Measurements from ENCODE around the gene MBOAT2.

- TF ChIP-seq CTCF (conservative IDR thresholded peaks at IDR 0.05; ENCODE audit: low read depth, low read length) (no peak), EZH2 (IDR thresholded peaks at IDR 0.05; ENCODE audit: borderline replicate concordance, low read depth, low read length, poor library complexity, severe bottlenecking) (no peak)
These were observed 151.5 kb downstream of the MBOAT2 start for GRCh38 chr2:8851811-8852560.
